ENCODE data around the gene RSRC1.
"Not testable (repeated sequence)": the region's sequence is repeated elsewhere in the genome, so short reads cannot be mapped to it uniquely, and the experiment has no call there.

Gene RSRC1, protein sequence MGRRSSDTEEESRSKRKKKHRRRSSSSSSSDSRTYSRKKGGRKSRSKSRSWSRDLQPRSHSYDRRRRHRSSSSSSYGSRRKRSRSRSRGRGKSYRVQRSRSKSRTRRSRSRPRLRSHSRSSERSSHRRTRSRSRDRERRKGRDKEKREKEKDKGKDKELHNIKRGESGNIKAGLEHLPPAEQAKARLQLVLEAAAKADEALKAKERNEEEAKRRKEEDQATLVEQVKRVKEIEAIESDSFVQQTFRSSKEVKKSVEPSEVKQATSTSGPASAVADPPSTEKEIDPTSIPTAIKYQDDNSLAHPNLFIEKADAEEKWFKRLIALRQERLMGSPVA

DNA sequence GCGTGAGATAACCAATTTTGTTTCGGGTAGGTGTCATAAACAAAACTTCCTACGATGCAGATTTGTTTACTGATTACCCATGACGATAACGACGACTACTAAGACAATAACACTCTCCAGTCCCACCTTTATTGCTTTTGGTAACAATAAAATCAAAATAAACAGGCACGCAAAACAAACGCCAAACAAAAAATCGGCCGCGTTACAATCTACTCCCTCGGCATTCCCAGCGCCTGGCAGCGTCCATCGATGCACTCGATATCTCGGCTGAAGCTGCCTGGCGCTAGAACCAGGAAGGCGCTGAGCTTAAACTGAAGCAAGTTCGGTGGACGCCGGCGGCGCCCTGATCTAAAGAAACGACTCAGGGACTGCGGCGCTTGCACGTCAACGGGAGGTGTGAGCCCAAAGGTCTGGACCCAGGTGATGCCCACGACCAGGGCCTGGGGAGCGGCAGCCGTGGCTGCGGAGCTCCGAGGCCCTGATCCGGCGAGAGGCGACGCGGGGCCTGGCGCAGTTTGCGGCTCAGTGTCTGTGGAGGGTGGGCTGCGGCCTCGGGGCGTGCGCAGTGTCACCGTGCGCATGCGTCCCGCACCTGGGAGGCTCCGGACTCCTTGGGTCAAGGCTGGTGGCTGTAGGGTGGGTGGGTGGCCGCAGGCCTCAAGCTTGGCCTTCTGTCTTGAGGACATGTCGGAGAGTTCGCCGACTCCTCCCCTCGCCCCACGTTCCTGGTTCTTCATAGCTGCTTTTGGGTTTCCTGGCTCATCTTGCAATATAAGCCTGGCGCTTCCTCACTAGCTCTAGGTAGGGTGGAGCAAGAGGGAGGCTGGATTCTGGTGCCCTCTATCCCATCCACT, at the start of gene RSRC1:
Gene RSRC1, plus strand, starts transcription at position 286 of the 854 bp plus-strand sequence. CDS start 12,016 bp downstream, outside the sequence.
- intact Hi-C loops (cut with DNase I; ENCODE audit: low total_unique reads) = no loop called here
- peak within 1 kb of the TSS; percentile 84 to 95 for H3K27ac ChIP-seq
- peak; percentile 88 to 90 for DNase-seq

DNA sequence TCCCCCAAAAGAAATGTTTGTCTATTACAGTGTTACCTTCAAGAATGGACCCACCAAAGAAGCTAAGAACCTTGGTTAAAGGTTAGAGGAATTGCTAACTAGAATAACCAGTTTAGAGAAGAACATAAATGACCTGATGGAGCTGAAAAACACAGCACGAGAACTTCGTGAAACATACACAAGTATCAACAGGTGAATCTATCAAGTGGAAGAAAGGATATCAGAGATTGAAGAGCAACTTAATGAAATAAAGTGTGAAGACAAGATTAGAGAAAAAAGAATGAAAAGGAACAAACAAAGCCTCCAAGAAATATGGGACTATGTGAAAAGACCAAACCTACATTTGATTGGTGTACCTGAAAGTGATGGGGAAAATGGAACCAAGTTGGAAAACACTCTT, 44.3 kb upstream of the RSRC1 start:
- H3K27me3 ChIP-seq; intact Hi-C loops (cut with DNase I; ENCODE audit: low total_unique reads); H3K27ac ChIP-seq; DNase-seq; H3K9me3 ChIP-seq; H3K4me1 ChIP-seq; H3K4me3 ChIP-seq; H3K36me3 ChIP-seq: not testable (repeated sequence)

More for the DNA sequence above, at the start of gene RSRC1:
- Histone ChIP-seq H3K4me1 (peaks cover 0 to 35% (median 17%) of the 10 kb centered on the region in 4 donors), H3K9me3 (no peaks in the 10 kb centered on the region), H3K27me3 (no peaks in the 10 kb centered on the region), H3K4me3 (peak within 1 kb of the TSS; percentile 71 to 98), H3K36me3 (no peaks in the 10 kb centered on the region)
- TF ChIP-seq, protein P1, sequence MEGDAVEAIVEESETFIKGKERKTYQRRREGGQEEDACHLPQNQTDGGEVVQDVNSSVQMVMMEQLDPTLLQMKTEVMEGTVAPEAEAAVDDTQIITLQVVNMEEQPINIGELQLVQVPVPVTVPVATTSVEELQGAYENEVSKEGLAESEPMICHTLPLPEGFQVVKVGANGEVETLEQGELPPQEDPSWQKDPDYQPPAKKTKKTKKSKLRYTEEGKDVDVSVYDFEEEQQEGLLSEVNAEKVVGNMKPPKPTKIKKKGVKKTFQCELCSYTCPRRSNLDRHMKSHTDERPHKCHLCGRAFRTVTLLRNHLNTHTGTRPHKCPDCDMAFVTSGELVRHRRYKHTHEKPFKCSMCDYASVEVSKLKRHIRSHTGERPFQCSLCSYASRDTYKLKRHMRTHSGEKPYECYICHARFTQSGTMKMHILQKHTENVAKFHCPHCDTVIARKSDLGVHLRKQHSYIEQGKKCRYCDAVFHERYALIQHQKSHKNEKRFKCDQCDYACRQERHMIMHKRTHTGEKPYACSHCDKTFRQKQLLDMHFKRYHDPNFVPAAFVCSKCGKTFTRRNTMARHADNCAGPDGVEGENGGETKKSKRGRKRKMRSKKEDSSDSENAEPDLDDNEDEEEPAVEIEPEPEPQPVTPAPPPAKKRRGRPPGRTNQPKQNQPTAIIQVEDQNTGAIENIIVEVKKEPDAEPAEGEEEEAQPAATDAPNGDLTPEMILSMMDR (IDR thresholded peaks at IDR 0.05) = no peak

DNA sequence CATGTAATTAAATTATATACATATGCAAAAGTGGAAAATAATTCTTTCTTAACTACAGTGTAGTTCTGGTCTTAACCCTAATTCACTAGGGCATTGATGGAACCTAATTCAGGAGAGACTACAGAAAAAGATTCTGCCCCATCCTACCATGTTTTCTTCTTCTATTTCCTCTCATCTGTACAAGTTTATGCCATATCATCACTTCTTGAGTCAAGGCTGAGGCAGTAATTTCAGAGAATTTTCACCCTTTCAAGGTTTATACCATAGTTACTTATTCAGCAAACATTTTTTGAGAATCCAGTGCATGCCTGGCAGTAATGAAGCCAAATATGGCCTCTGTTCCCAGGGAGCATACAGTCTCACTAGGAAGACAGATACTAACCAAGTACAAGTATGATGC, 37.1 kb upstream of the RSRC1 start:
- intact Hi-C loops (cut with DNase I; ENCODE audit: low total_unique reads) = no loop called here
- H3K4me1 ChIP-seq = no peaks in the 10 kb centered on the region
- no peaks in the 10 kb centered on the region for H3K36me3 ChIP-seq
- H3K9me3 ChIP-seq = no peaks in the 10 kb centered on the region
- H3K27ac ChIP-seq = no peak overlapping the region
- no peak for DNase-seq
- H3K4me3 ChIP-seq = no peak overlapping the region
- no peaks in the 10 kb centered on the region for H3K27me3 ChIP-seq
- TF ChIP-seq, protein P1 (IDR thresholded peaks at IDR 0.05) = no peak

DNA sequence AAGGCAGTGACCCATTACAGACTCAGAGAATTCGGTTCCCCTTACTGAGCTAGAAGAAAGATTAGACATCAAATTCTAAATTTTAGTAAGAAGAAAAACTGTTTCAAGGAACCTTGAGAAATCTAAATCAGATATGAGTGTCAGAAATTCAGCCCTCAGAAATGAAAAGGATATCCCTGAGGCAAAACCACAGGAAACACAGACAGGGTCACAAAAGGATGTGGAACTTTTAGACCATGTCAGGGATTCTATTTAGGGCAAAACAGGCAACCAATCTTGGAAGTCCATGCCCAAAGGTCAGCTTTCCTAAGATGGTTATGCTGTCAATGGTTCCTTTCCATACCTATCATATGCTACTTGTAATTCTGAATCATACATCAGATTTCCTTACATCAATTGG, 35.3 kb upstream of the RSRC1 start:
- no peak overlapping the region for H3K4me3 ChIP-seq
- H3K27ac ChIP-seq = no peak overlapping the region
- intact Hi-C loops (cut with DNase I; ENCODE audit: low total_unique reads) = no loop called here
- H3K9me3 ChIP-seq = no peaks in the 10 kb centered on the region
- no peak for DNase-seq
- H3K27me3 ChIP-seq = no peaks in the 10 kb centered on the region
- TF ChIP-seq, protein P1 (IDR thresholded peaks at IDR 0.05) = no peak
- no peaks in the 10 kb centered on the region for H3K36me3 ChIP-seq
- H3K4me1 ChIP-seq = no peaks in the 10 kb centered on the region

DNA sequence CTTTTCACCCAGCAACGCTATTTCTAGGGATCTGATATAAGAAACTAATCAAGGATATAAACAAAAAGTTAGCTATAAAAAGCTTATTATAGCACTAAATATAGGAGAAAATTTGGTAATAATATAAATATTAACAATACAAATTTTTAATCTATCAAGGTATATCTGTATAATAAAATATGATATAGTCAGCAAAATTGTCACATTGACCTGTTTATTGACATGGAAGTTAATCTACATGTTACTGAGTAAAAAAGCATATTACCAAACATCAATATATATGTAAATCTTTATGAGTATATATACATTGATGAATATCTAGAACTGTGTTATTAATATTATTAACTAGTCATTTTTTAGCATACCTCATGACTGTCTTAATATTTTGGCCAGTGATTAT, 30.3 kb upstream of the RSRC1 start:
- Histone ChIP-seq H3K9me3 (no peaks in the 10 kb centered on the region), H3K4me3 (no peak overlapping the region), H3K27ac (no peak overlapping the region), H3K4me1 (no peaks in the 10 kb centered on the region), H3K27me3 (no peaks in the 10 kb centered on the region), H3K36me3 (no peaks in the 10 kb centered on the region)
- DNase-seq = no peak
- TF ChIP-seq, protein P1 (IDR thresholded peaks at IDR 0.05) = no peak
- intact Hi-C loops (cut with DNase I; ENCODE audit: low total_unique reads) = no loop called here

DNA sequence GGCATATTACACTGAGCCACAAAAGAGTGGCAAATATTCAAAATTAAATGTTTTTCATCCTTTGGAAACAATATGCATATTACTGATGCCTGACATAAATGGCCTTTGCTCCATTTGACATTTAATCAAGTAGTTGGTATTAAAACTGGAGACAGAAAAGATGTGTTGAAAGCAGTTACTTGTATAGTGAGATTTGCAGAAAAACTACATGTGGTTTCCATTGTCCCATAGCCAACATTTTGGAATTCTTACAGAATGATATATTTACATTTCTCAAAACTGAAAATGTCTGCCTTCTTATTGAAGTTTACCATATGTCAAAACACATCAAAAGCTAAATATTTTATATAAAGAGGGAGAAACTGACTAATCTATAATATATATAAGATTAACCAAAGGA, 25.2 kb upstream of the RSRC1 start:
- Histone ChIP-seq H3K27ac (no peak overlapping the region), H3K9me3 (no peaks in the 10 kb centered on the region), H3K4me3 (no peak overlapping the region), H3K36me3 (no peaks in the 10 kb centered on the region), H3K27me3 (no peaks in the 10 kb centered on the region), H3K4me1 (no peaks in the 10 kb centered on the region)
- no peak for DNase-seq
- intact Hi-C loops (cut with DNase I; ENCODE audit: low total_unique reads) = no loop called here
- TF ChIP-seq, protein P1 (IDR thresholded peaks at IDR 0.05) = no peak
